ENCODE results near the gene LRRC14B. TPM values are rescaled to one million over a fixed set of nuclear protein-coding genes. Genes with fewer than 3 reads are reported as not detected.
"Not testable (repeated sequence)": the region's sequence is repeated elsewhere in the genome, so short reads cannot be mapped to it uniquely, and the experiment has no call there.

The LRRC14B gene
- total and polyA plus RNA-seq, 3 donors from 2014 or later = 0.33 to 0.94 (median 0.93) TPM

DNA sequence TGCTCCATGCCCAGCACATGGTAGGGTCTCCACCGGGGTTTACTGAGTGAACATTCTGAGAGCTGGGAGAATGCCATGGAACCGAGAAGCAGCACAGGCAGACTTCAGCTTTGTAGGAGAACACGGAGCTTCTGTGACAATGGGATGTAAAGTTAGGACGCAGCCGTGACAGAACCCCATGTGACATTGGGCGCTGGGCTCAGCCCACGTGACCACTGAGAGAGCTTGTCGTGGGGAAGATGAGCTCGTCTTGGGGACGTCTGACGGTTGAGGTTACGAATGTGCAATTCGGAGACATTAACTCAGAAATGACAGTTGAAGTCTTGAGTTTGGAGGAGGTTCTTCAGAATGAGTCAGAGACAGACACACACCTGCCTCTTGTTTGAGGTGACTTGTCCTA is 40.4 kb downstream of the LRRC14B start:
- no peaks in the 10 kb centered on the region for H3K9me3 ChIP-seq
- H3K4me3 ChIP-seq = no peak overlapping the region
- no peaks in the 10 kb centered on the region for H3K4me1 ChIP-seq
- WGBS, 2 donors = 92 to 95% methylated on average over 13 of the region's 13 CpGs
- intact Hi-C loops (cut with DNase I; ENCODE audit: low total_unique reads) = no loop called here
- no peaks in the 10 kb centered on the region for H3K27me3 ChIP-seq
- TF ChIP-seq CTCF (IDR thresholded peaks at IDR 0.05) (no peak), POLR2A (IDR thresholded peaks at IDR 0.05) (no peak)
- H3K36me3 ChIP-seq (ENCODE audit: low read depth, missing control alignments) = no peaks in the 10 kb centered on the region
- DNase-seq = no peak
- no peak overlapping the region for H3K27ac ChIP-seq

DNA sequence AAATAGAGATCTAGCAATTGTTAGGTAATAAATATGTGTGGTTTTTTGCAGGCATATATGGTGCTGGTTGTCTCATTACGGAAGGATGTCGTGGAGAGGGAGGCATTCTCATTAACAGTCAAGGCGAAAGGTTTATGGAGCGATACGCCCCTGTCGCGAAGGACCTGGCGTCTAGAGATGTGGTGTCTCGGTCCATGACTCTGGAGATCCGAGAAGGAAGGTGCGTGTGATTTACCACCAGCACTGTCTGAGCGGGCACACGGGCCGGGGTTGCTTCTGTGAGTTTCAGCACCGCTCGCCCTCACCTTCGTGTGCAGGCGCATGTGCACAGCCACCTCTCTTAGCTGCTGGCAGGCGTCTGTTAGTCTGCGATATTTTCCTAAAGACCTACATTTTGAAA is 42.1 kb downstream of the LRRC14B start:
- H3K27ac ChIP-seq; H3K4me1 ChIP-seq; intact Hi-C loops (cut with DNase I; ENCODE audit: low total_unique reads); H3K9me3 ChIP-seq; DNase-seq; H3K4me3 ChIP-seq; H3K27me3 ChIP-seq; H3K36me3 ChIP-seq (ENCODE audit: low read depth, missing control alignments): not testable (repeated sequence)
- 95 to 96% methylated on average over 20 of the region's 20 CpGs for WGBS, 2 donors

- no peak for DNase-seq
- no peaks in the 10 kb centered on the region for H3K36me3 ChIP-seq (ENCODE audit: low read depth, missing control alignments)
- 92 to 94% methylated on average over 8 of the region's 8 CpGs for WGBS, 2 donors
- H3K4me3 ChIP-seq = no peak overlapping the region
- TF ChIP-seq POLR2A (IDR thresholded peaks at IDR 0.05) = no peak
- no peak for TF ChIP-seq CTCF (IDR thresholded peaks at IDR 0.05)
- intact Hi-C loops (cut with DNase I; ENCODE audit: low total_unique reads) = no loop called here
- H3K27me3 ChIP-seq = no peaks in the 10 kb centered on the region
- no peaks in the 10 kb centered on the region for H3K9me3 ChIP-seq
- no peak overlapping the region for H3K27ac ChIP-seq
- H3K4me1 ChIP-seq = no peaks in the 10 kb centered on the region
Observed at GRCh38 chr5:234450-234849, 43.2 kb downstream of the LRRC14B start.

DNA sequence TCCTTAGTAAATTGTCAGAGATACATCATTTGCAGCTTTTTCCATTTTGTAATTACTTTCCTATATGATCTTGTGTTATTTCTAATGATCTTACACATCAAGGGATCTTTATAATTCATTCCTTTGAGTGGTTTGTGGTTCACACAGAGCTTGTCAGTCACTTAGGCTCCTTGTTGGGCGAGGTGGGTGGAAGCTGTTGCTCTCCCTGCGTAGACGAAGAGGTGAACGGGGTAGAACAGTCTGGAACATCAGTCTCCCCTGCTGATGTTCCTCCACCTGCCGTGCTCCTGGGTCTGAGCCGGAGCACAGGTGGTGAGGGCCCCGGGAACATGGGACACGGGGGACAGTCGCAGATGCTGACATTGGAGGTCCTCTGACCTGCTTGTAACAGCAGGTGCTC is 44.2 kb downstream of the LRRC14B start:
- intact Hi-C loops (cut with DNase I; ENCODE audit: low total_unique reads); H3K36me3 ChIP-seq (ENCODE audit: low read depth, missing control alignments); H3K4me1 ChIP-seq; DNase-seq; H3K27ac ChIP-seq; H3K9me3 ChIP-seq; H3K27me3 ChIP-seq; H3K4me3 ChIP-seq: not testable (repeated sequence)
- 96% methylated on average over 7 to 9 of the region's 9 CpGs for WGBS, 2 donors

DNA sequence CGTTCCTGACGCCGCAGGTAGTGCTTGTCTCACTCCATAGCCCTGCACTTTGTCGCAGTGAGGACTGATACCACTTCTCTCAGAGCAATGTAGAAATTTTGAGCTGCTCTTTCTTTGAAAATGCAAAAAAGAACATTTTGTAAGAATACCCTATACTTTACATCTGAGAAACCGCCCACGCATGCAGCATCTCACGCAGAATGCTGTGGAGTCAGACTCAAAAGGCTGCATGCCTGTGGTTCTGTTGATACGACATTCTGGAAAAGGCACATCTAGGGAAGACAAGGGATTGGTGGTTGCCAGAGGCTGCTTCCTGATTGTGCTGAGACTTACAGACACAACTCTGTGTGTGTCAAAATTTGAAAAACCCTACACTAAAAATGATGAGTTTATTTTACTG is 46.6 kb downstream of the LRRC14B start:
- intact Hi-C loops (cut with DNase I; ENCODE audit: low total_unique reads); H3K27me3 ChIP-seq; H3K27ac ChIP-seq; DNase-seq; H3K4me3 ChIP-seq; H3K36me3 ChIP-seq (ENCODE audit: low read depth, missing control alignments); H3K4me1 ChIP-seq; H3K9me3 ChIP-seq: not testable (repeated sequence)
- WGBS, 2 donors = 90 to 94% methylated on average over 8 of the region's 8 CpGs

DNA sequence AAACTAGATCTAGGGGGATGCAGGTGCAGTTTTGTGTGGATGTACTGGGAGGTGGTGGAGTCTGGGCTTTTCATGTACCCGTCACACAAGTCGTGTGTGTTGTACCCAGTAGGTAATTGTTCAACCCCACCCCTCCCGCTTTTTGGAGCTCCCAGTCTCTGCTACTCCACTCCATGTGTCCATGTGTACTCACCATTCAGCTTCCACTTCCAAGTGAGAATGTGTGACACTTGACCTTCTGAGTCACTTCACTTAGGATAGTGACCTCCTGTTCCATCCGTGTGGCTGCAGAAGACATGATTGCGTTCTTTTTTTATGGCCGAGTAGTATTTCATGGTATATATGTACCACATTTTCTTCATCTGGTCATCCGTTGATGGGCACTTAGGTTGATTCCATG is 49.3 kb downstream of the LRRC14B start:
- H3K4me3 ChIP-seq; H3K9me3 ChIP-seq; H3K4me1 ChIP-seq; H3K36me3 ChIP-seq (ENCODE audit: low read depth, missing control alignments); H3K27ac ChIP-seq; intact Hi-C loops (cut with DNase I; ENCODE audit: low total_unique reads); H3K27me3 ChIP-seq; DNase-seq: not testable (repeated sequence)
- WGBS, 2 donors = 95% methylated on average over 7 of the region's 7 CpGs

DNA sequence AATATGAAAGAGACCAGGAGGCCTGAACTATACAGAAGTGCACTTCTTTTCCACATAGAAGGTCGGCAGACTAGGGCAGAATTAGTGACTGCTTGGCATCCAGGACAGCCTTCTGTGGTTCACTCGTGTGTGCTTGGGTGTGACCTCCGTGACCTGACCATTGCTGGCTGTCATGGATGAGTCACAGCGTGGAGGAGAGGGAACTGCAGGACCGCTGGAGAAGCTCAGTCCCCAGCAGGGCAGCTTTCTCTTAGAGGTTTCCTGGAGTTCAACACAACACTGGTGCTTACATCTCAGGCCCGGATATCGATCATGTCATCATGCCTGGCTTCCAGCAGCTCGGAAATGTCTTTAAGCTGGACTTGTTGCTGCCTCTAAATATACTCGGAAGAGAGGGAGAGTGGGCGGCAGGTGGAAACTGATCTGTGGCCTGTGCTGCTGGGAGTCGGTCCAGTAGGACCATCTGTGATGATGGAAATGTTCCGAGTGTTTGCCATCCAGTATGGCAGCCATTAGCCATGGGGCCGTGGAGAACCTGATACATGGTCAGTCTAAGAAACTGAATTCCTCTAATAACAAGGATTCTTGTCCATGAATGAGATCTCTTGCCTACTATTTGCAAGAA is 49.9 kb downstream of the LRRC14B start:
- H3K4me1 ChIP-seq; H3K9me3 ChIP-seq; intact Hi-C loops (cut with DNase I; ENCODE audit: low total_unique reads); H3K4me3 ChIP-seq; H3K27ac ChIP-seq; H3K27me3 ChIP-seq; DNase-seq; H3K36me3 ChIP-seq (ENCODE audit: low read depth, missing control alignments): not testable (repeated sequence)
- 94% methylated on average over 10 to 13 of the region's 13 CpGs for WGBS, 2 donors

DNA sequence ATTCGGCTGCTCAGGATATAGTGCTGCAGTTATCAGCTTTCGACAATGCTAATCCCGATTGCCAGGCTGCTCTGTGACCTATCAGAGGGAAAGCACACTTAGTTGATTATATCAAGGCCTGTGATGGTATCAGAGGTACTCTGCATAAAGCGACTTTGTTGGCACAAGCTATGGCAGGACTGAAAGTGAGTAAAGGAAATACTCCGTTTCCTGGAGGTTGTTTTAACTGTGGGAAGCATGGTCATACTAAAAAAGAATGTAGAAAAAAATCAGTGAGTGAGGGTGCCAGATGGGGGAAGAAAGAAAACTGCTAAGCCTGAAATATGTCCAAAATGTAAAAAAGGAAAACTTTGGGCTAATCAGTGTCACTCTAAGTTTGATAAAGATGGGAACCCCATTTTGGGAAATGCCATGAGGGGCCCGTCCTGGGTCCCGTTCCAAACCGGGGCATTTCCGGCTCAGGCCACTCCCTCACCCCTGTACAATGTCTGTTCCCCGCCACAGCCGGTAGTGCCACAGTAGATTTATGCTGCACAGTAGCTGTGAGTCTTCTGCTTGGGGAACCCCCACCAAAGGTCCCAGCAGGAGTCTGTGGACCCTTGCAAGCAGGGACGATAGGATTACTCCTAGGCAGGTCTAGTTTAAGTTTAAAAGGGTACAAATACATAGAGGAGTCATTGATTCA is 52.5 kb downstream of the LRRC14B start:
- DNase-seq; H3K27ac ChIP-seq; H3K4me3 ChIP-seq; H3K36me3 ChIP-seq (ENCODE audit: low read depth, missing control alignments); H3K27me3 ChIP-seq; intact Hi-C loops (cut with DNase I; ENCODE audit: low total_unique reads); H3K4me1 ChIP-seq; H3K9me3 ChIP-seq: not testable (repeated sequence)
- WGBS, 2 donors = 78 to 84% methylated on average over 12 of the region's 12 CpGs

GRCh38 chr5:245717-246116 is 54.4 kb downstream of the LRRC14B start:
- H3K36me3 ChIP-seq (ENCODE audit: low read depth, missing control alignments); H3K27me3 ChIP-seq; H3K27ac ChIP-seq; DNase-seq; H3K4me3 ChIP-seq; H3K9me3 ChIP-seq; intact Hi-C loops (cut with DNase I; ENCODE audit: low total_unique reads); H3K4me1 ChIP-seq: not testable (repeated sequence)
- 86 to 91% methylated on average over 5 of the region's 5 CpGs for WGBS, 2 donors

Measured in testis (tissue), 3 donors.